ENCODE data around the gene ISCA1.

ISCA1 gene

GRCh38 chr9:86238861-86239770, 43.2 kb downstream of the ISCA1 start:
- no peak for DNase-seq (ENCODE audit: low read depth in 4 of 4, low spot score in 1 of 4)

DNA sequence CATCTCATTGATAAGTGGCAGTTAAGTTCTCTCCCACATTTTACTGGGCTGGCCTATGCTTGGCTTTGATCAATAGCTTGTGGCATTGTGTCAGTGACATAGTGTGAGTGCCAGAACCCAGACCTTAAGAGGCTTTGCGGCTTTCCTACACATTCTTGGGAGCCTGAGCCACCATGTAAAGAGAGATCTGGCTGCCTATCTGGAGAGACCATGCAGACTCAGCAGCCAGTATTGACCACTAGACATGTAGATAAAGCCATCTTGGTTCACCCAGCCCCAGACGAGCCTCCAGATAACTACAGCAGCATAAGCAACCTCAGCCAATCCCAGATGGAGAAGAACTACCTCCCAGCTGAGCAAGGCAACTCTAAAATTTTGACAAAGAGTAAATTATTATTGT, 51.5 kb downstream of the ISCA1 start:
- DNase-seq (ENCODE audit: low read depth in 4 of 4, low spot score in 1 of 4), result no peak

GRCh38 chr9:86222667-86223066, 59.7 kb downstream of the ISCA1 start:
- DNase-seq (ENCODE audit: low read depth in 4 of 4, low spot score in 1 of 4), result no peak

DNA sequence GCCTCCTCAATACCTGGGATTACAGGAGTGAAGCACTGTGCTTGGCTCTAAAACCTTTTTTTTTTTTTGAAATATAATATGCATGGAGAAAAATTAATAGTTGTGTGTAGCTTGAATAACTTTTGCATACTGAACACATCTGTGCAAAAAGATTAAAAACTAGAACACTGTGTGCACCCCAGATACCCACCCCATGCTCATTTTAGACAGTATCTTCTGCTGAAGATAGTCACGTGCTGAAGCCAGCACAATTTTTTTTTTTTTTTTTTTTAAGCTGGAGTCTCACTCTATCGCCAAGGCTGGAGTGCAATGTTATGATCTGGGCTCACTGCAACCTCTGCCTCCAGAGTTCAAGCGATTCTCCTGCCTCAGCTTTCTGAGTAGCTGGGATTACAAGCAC, 62.7 kb downstream of the ISCA1 start:
- DNase-seq (ENCODE audit: low read depth in 4 of 4, low spot score in 1 of 4), result no peak

- no peak for DNase-seq (ENCODE audit: low read depth in 4 of 4, low spot score in 1 of 4)
Measured at GRCh38 chr9:86217076-86217755, 65.1 kb downstream of the ISCA1 start.
